A549 (cell line): Measurements from ENCODE around the gene ST3GAL5. TPM values are rescaled to one million over a fixed set of nuclear protein-coding genes. Genes with fewer than 3 reads are reported as not detected.

Source experiments
- ATAC-seq, 2 experiments: fragments of 200-7000 bp in 1 of 2; fragments of >200 bp in 1 of 2; cut with Nextera tagmentation in 1 of 2; cut with Tn5 transposase in 1 of 2; 3 replicates each; pipeline versions ENCODE4 v1.8.0 to v1.9.1; 2018 to 2020; ENCODE audit warnings: mild to moderate bottlenecking in 1 of 2, moderate library complexity in 1 of 2
- CTCF ChIA-PET: fragments of 300-600 bp; sonication (Branson Sonifier 250); formaldehyde crosslinking; extraction: SDS; loops from one replicate; lab custom pipeline; 2021; ENCODE audit warnings: antibody characterized with exemption, inconsistent platforms; lab: Yijun Ruan, JAX
- POLR2A ChIA-PET: fragments of 350-600 bp; formaldehyde crosslinking; extraction: SDS; loops from one replicate; lab custom pipeline; 2021; ENCODE audit warnings: antibody characterized with exemption, inconsistent platforms; lab: Yijun Ruan, JAX
- DNase-seq, 2 experiments: peaks; one replicate each; pipeline versions ENCODE4 v3.0.0 to v3.0.0-alpha.2; 2011 to 2016; ENCODE audit warnings: low read depth in 1 of 2, low spot score in 1 of 2
- FAIRE-seq: peaks from 2 replicates; lab custom pipeline; 2011; peaks lifted over from hg19 to GRCh38; lab: Jason Lieb, UNC
- H3K27ac ChIP-seq, 2 experiments: fragments of >200 bp; sonication (Bioruptor Twin); formaldehyde crosslinking; 3 replicates each; pipeline ENCODE4 v1.5.1; 2016 to 2017
- H3K4me1 ChIP-seq: fragments of >200 bp; sonication (Bioruptor Twin); formaldehyde crosslinking; 3 replicates; pipeline ENCODE4 v1.6.1; 2016
- H3K4me2 ChIP-seq: fragments of >200 bp; sonication (Bioruptor Twin); formaldehyde crosslinking; 3 replicates; pipeline ENCODE4 v1.6.1; 2016
- H3K4me3 ChIP-seq: fragments of >200 bp; sonication (Bioruptor Twin); formaldehyde crosslinking; 3 replicates; pipeline ENCODE4 v1.5.1; 2016
- H3K9me3 ChIP-seq: fragments of >200 bp; sonication (Bioruptor Twin); formaldehyde crosslinking; 3 replicates; pipeline ENCODE4 v1.6.1; 2016
- BHLHE40 ChIP-seq: IDR thresholded peaks from 2 replicates; pipeline ENCODE4 v1.6.1; 2012; ENCODE audit warnings: low read depth, low read length, inconsistent platforms
- CBX8 ChIP-seq: fragments of 200-600 bp; sonication (generic); IDR thresholded peaks from 2 replicates; pipeline ENCODE4 v1.6.1; 2016
- CEBPB ChIP-seq, 2 experiments: fragments of >200 bp in 1 of 2; sonication (Bioruptor Twin) in 1 of 2; formaldehyde crosslinking in 1 of 2; IDR thresholded peaks; 2 replicates each; pipeline ENCODE4 v1.6.1; 2012 to 2016
- CTCF ChIP-seq: fragments of >200 bp; sonication (Bioruptor Twin); formaldehyde crosslinking; IDR thresholded peaks from 3 replicates; pipeline ENCODE4 v1.5.1; 2016
- ELK1 ChIP-seq: fragments of 150-350 bp; IDR thresholded peaks from 2 replicates; pipeline ENCODE4 v1.6.1; 2014; ENCODE audit warnings: low read depth, mild to moderate bottlenecking, low read length
- EP300 ChIP-seq, 2 experiments: fragments of >200 bp; sonication (Bioruptor Twin); formaldehyde crosslinking; IDR thresholded peaks; 2 replicates in 1 of 2; 3 replicates in 1 of 2; pipeline ENCODE4 v1.6.1; 2016 to 2017
- ESRRA ChIP-seq: fragments of 150-350 bp; IDR thresholded peaks from 2 replicates; pipeline ENCODE4 v1.6.1; 2014; ENCODE audit warnings: mild to moderate bottlenecking, low read length, borderline replicate concordance
- FOSB ChIP-seq: fragments of 250-450 bp; sonication (Bioruptor Pico); IDR thresholded peaks from 2 replicates; pipeline ENCODE4 v1.5.0; 2020; ENCODE audit warnings: mild to moderate bottlenecking, moderate library complexity
- GATA3 ChIP-seq: IDR thresholded peaks from 2 replicates; pipeline ENCODE4 v1.6.1; 2012; ENCODE audit warnings: borderline replicate concordance
- HES2 ChIP-seq: fragments of >200 bp; sonication (Bioruptor Twin); formaldehyde crosslinking; IDR thresholded peaks from 2 replicates; pipeline ENCODE4 v1.6.1; 2016
- HMGXB4 ChIP-seq: fragments of 250-450 bp; sonication (Bioruptor Pico); IDR thresholded peaks from 2 replicates; pipeline ENCODE4 v1.5.0; 2021; ENCODE audit warnings: mild to moderate bottlenecking, moderate library complexity, borderline replicate concordance
- HOXA7 ChIP-seq: fragments of 250-450 bp; sonication (Bioruptor Pico); IDR thresholded peaks from 2 replicates; pipeline ENCODE4 v1.5.0; 2020; ENCODE audit warnings: mild to moderate bottlenecking, moderate library complexity
- HOXB13 ChIP-seq: fragments of 250-450 bp; sonication (Bioruptor Pico); IDR thresholded peaks from 2 replicates; pipeline ENCODE4 v1.5.0; 2020; ENCODE audit warnings: low read depth, mild to moderate bottlenecking, moderate library complexity
- JUN ChIP-seq, 2 experiments: fragments of >200 bp; sonication (Bioruptor Twin); formaldehyde crosslinking; IDR thresholded peaks; 2 replicates in 1 of 2; 3 replicates in 1 of 2; pipeline ENCODE4 v1.6.1; 2016 to 2017
- JUNB ChIP-seq: fragments of >200 bp; sonication (Bioruptor Twin); formaldehyde crosslinking; IDR thresholded peaks from 2 replicates; pipeline ENCODE4 v1.6.1; 2016
- KDM5A ChIP-seq: fragments of 200-600 bp; sonication (generic); IDR thresholded peaks from 2 replicates; pipeline ENCODE4 v1.6.1; 2016; ENCODE audit warnings: antibody characterized with exemption, mild to moderate bottlenecking
- MAX ChIP-seq: IDR thresholded peaks from 2 replicates; pipeline ENCODE4 v1.6.1; 2012
- MYC ChIP-seq: IDR thresholded peaks from 2 replicates; pipeline ENCODE4 v1.6.1; 2012; ENCODE audit warnings: mild to moderate bottlenecking, inconsistent platforms, low read length, improper control_type of control experiment, borderline replicate concordance
- PBX3 ChIP-seq: IDR thresholded peaks from 2 replicates; pipeline ENCODE4 v1.6.1; 2012
- PHF8 ChIP-seq: fragments of 200-600 bp; sonication (generic); IDR thresholded peaks from 2 replicates; pipeline ENCODE4 v1.6.1; 2016; ENCODE audit warnings: low read depth, mild to moderate bottlenecking, antibody characterized with exemption, moderate library complexity, borderline replicate concordance
- POLR2A ChIP-seq: IDR thresholded peaks from 2 replicates; pipeline ENCODE4 v1.6.1; 2012; ENCODE audit warnings: mild to moderate bottlenecking, low read length
- SMC3 ChIP-seq: fragments of >200 bp; sonication (Bioruptor Twin); formaldehyde crosslinking; IDR thresholded peaks from 3 replicates; pipeline ENCODE4 v1.6.1; 2018; ENCODE audit warnings: inconsistent platforms
- SREBF2 ChIP-seq: fragments of 450-650 bp; IDR thresholded peaks from 2 replicates; pipeline ENCODE4 v1.6.1; 2014; ENCODE audit warnings: mild to moderate bottlenecking, moderate library complexity
- TFCP2L1 ChIP-seq: fragments of 250-450 bp; sonication (Bioruptor Pico); IDR thresholded peaks from 2 replicates; pipeline ENCODE4 v1.5.0; 2021; ENCODE audit warnings: mild to moderate bottlenecking
- TP53 ChIP-seq: fragments of 250-450 bp; sonication (Bioruptor Pico); IDR thresholded peaks from 2 replicates; pipeline ENCODE4 v1.5.0; 2021; ENCODE audit warnings: mild to moderate bottlenecking, moderate library complexity
- ZFP36 ChIP-seq: fragments of 450-650 bp; IDR thresholded peaks from 2 replicates; pipeline ENCODE4 v1.6.1; 2014; ENCODE audit warnings: borderline replicate concordance; ENCODE audit not compliant: partially characterized antibody
- ZSCAN20 ChIP-seq: fragments of 250-450 bp; sonication (Bioruptor Pico); IDR thresholded peaks from 2 replicates; pipeline ENCODE4 v1.8.0; 2022; ENCODE audit warnings: mild to moderate bottlenecking, moderate library complexity
- WGBS: methylation state at CpG from one replicate; pipeline ENCODE4 v1.1.6; 2017; ENCODE audit errors: missing lambda C conversion rate; 5-methylcytosine and 5-hydroxymethylcytosine counted together
- polyA plus RNA-seq, 4 experiments: library from polyadenylated mRNA; depleted of rRNA in 3 of 4; stranded (reverse); fragments of >200 nt; fragmentation: RNase III in 1 of 4; extraction: RNeasy Plus Mini Kit Qiagen cat#74134 plus additional on column Dnase treatment in 1 of 4; gene quantifications; 2 replicates in 3 of 4; 3 replicates in 1 of 4; pipeline ENCODE4 v1.2.3, GENCODE V29; 2011 to 2017

The ST3GAL5 gene
- polyA plus RNA-seq, 2 of the 4 experiments (the other 2 are of a cell fraction) = 36.9 to 119 TPM

- TF ChIP-seq SMC3 (no peak), JUN (IDR thresholded peaks at IDR 0.05) (no peak), MYC (no peak), MAX (no peak)
- TF ChIP-seq, all 56 proteins: peak for 0
These were observed 37.7 kb upstream of the ST3GAL5 start (continued) for GRCh38 chr2:85926526-85926925.

GRCh38 chr2:85925216-85925671 lies 36.5 kb upstream of the ST3GAL5 start:
- CTCF ChIA-PET = interaction anchor here (0.8 to 2.0 kb wide), 5 partner anchors 11 to 155 kb away, joined by 3 to 8 read pairs (median 3); no protein-coding TSS in a partner anchor

GRCh38 chr2:85924522-85924921 lies 35.7 kb upstream of the ST3GAL5 start:
- H3K4me3 ChIP-seq = no peak overlapping the region
- WGBS = 23% methylated on average over 4 of the region's 4 CpGs
- H3K9me3 ChIP-seq = peaks cover 13% of the 10 kb centered on the region
- DNase-seq (peak in 1 of 2 experiments; percentile 43), ATAC-seq (peak; percentile 10 to 32; a peak in 4 of 6 replicates), FAIRE-seq (no peak)
- H3K27ac ChIP-seq = peak overlapping the region; percentile 68 to 75
- TF ChIP-seq EP300 (IDR thresholded peaks at IDR 0.05) = peak in 1 of 2 experiments; percentile 62; a peak in 1 of 5 replicates
- no peak for TF ChIP-seq BHLHE40
- TF ChIP-seq POLR2A = no peak
- TF ChIP-seq JUNB = peak; percentile 33; the same call in 1 of the 2 replicates
- TF ChIP-seq SREBF2 = no peak
- TF ChIP-seq CEBPB (IDR thresholded peaks at IDR 0.05) = peak; percentile 37 to 51; a peak in 1 of 4 replicates
- TF ChIP-seq KDM5A = no peak
- no peak for TF ChIP-seq CBX8
- ChIA-PET CTCF (interaction anchor here (0.5 to 2.0 kb wide), 3 partner anchors 10 to 155 kb away, joined by 3 to 8 read pairs (median 3); no protein-coding TSS in a partner anchor), POLR2A (interaction anchor here (0.6 kb wide), 1 partner anchor 271 kb away, joined by 4 read pairs; the partner anchor contains the start of gene IMMT)
- H3K4me2 ChIP-seq = peak overlapping the region; percentile 35
- peaks cover 65% of the 10 kb centered on the region for H3K4me1 ChIP-seq

More at GRCh38 chr2:85925216-85925671, 36.5 kb upstream of the ST3GAL5 start:
- FAIRE-seq = no peak
- DNase-seq = no peak
- TF ChIP-seq SMC3 (no peak), ESRRA (no peak), TP53 (CRISPR knock-in tag) (no peak), TFCP2L1 (no peak), ZSCAN20 (CRISPR knock-in tag) (no peak), HOXB13 (CRISPR knock-in tag) (no peak), GATA3 (no peak), POLR2A (no peak)
- H3K4me1 ChIP-seq = peaks cover 72% of the 10 kb centered on the region
- H3K9me3 ChIP-seq = peaks cover 6% of the 10 kb centered on the region
- no peak; a peak in 1 of 6 replicates for ATAC-seq
- WGBS = 89% methylated on average over 2 of the region's 2 CpGs
- peak overlapping the region; percentile 35; the same call in 2 of the 3 replicates for H3K4me2 ChIP-seq
- peak overlapping the region; percentile 68 to 75; a peak in 5 of 6 replicates for H3K27ac ChIP-seq
- POLR2A ChIA-PET = no interaction called here
- H3K4me3 ChIP-seq = no peak overlapping the region

GRCh38 chr2:85922199-85922598 lies 33.4 kb upstream of the ST3GAL5 start:
- peak overlapping the region; percentile 76 to 77 for H3K27ac ChIP-seq
- H3K4me1 ChIP-seq = peaks cover 61% of the 10 kb centered on the region
- DNase-seq = no peak
- peak overlapping the region; percentile 58 for H3K4me2 ChIP-seq
- no peak for ATAC-seq
- no peak for FAIRE-seq
- no peak overlapping the region for H3K4me3 ChIP-seq
- whole genome bisulfite sequencing = 69% methylated on average over 3 of the region's 3 CpGs
- H3K9me3 ChIP-seq = peaks cover 13% of the 10 kb centered on the region
- POLR2A ChIA-PET = interaction anchor here (0.6 to 1.7 kb wide), 2 partner anchors 14 to 32 kb away, joined by 3 to 7 read pairs; no protein-coding TSS in a partner anchor
- CTCF ChIA-PET = interaction anchor here (1.0 to 10.4 kb wide), 7 partner anchors 8 to 284 kb away, joined by 3 to 95 read pairs (median 4); partner anchors contain the start of gene ST3GAL5
- no peak for TF ChIP-seq HOXA7
- TF ChIP-seq KDM5A = no peak
- no peak for TF ChIP-seq HMGXB4 (CRISPR knock-in tag)
- TF ChIP-seq CTCF = no peak
- TF ChIP-seq PBX3 = no peak
- no peak for TF ChIP-seq SREBF2
- TF ChIP-seq PHF8 = no peak
- no peak for TF ChIP-seq HES2
- no peak for TF ChIP-seq JUNB
- TF ChIP-seq FOSB = no peak
- no peak for TF ChIP-seq ZFP36
- no peak for TF ChIP-seq ELK1
